HEK293 (cell line): ENCODE data around the gene PLXNA2.

Experiments used
- BCL11A ChIP-seq: fragments of 450-650 bp; formaldehyde crosslinking; IDR thresholded peaks from 2 replicates; pipeline ENCODE4 v1.5.1; 2016; ENCODE audit warnings: low read depth, missing biosample characterization, missing genetic modification characterization
- ZBTB7A ChIP-seq: fragments of 450-650 bp; formaldehyde crosslinking; IDR thresholded peaks from 2 replicates; pipeline ENCODE4 v1.5.1; 2016; ENCODE audit warnings: low read depth, missing biosample characterization, missing genetic modification characterization
- ZFP37 ChIP-seq: fragments of 450-650 bp; formaldehyde crosslinking; IDR thresholded peaks from 2 replicates; pipeline ENCODE4 v1.5.1; 2016; ENCODE audit warnings: missing biosample characterization, missing genetic modification characterization
- ZNF274 ChIP-seq, 2 experiments: fragments of 200-500 bp in 1 of 2; fragments of 450-650 bp in 1 of 2; sonication (Bioruptor generic) in 1 of 2; formaldehyde crosslinking in 1 of 2; IDR thresholded peaks; 2 replicates each; pipeline versions ENCODE4 v1.5.1 to v1.6.1; 2014 to 2016; ENCODE audit warnings: borderline replicate concordance in 1 of 2, inconsistent platforms in 1 of 2, low read length in 1 of 2, missing biosample characterization in 1 of 2, missing genetic modification characterization in 1 of 2
- ZNF510 ChIP-seq: fragments of 450-650 bp; formaldehyde crosslinking; IDR thresholded peaks from 2 replicates; pipeline ENCODE4 v1.5.1; 2018; ENCODE audit warnings: mild to moderate bottlenecking, missing genetic modification characterization, missing biosample characterization; ENCODE audit not compliant: insufficient replicate concordance
- ZNF843 ChIP-seq: fragments of 450-650 bp; formaldehyde crosslinking; IDR thresholded peaks from 2 replicates; pipeline ENCODE4 v1.5.1; 2016; ENCODE audit warnings: missing biosample characterization, missing genetic modification characterization
- TF ChIP-seq, protein P1 (sequence below): fragments of 450-650 bp; formaldehyde crosslinking; IDR thresholded peaks from 2 replicates; pipeline ENCODE4 v1.5.1; 2016; ENCODE audit warnings: missing biosample characterization, missing genetic modification characterization

DNA sequence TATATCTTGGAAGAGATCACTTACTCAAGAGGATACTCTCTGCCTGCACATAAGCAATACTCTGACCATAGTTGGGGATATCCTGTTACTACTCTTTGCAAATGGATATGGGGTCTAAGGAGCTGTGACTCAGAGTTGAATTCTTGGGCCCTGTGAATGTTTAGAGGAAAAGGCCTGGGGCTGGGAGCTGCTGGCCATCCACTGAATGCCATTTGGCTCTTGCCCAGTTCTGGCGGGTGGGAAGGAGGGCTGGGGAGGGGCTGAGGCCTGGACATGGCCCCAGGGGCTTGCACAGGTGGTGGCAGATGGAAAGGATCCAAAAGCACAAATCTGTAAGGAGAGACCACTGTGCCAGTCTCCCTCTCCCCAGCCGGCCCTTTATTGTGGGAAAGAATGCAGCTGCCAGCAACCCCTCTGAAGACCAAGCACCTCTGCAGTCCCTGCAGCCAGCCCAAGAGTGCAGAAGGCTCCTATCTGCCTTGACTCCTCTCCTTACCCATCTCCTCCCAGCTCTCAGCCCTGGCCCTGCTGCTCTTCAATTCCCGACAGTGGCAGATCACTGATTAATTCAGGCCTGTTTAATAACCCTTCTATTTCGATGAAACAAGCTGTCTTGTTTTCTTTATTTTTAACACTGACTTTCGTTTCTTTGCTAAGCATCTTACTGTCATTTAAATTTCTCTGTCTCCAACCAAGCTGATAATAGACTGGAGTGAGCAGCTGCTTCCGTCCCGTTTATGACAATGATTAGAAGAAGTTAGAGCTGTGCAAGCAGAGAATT is 12.1 kb downstream of the PLXNA2 start:
- no peak for TF ChIP-seq ZBTB7A
- no peak for TF ChIP-seq ZNF274 (IDR thresholded peaks at IDR 0.05; ENCODE audit: low read length)
- no peak for TF ChIP-seq ZNF274 (tag by site-specific recombination; IDR thresholded peaks at IDR 0.05; ENCODE audit: borderline replicate concordance)
- TF ChIP-seq, protein P1, sequence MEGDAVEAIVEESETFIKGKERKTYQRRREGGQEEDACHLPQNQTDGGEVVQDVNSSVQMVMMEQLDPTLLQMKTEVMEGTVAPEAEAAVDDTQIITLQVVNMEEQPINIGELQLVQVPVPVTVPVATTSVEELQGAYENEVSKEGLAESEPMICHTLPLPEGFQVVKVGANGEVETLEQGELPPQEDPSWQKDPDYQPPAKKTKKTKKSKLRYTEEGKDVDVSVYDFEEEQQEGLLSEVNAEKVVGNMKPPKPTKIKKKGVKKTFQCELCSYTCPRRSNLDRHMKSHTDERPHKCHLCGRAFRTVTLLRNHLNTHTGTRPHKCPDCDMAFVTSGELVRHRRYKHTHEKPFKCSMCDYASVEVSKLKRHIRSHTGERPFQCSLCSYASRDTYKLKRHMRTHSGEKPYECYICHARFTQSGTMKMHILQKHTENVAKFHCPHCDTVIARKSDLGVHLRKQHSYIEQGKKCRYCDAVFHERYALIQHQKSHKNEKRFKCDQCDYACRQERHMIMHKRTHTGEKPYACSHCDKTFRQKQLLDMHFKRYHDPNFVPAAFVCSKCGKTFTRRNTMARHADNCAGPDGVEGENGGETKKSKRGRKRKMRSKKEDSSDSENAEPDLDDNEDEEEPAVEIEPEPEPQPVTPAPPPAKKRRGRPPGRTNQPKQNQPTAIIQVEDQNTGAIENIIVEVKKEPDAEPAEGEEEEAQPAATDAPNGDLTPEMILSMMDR (tag by site-specific recombination) = no peak
- no peak for TF ChIP-seq ZNF510 (tag by site-specific recombination)
- no peak for TF ChIP-seq ZFP37 (tag by site-specific recombination)
- no peak for TF ChIP-seq BCL11A (tag by site-specific recombination)
- no peak for TF ChIP-seq ZNF843
